Measurements from ENCODE around the gene PEX11G. TPM values are rescaled to one million over a fixed set of nuclear protein-coding genes. Genes with fewer than 3 reads are reported as not detected.

The PEX11G gene
- total RNA-seq, 1 experiment from 2014 or later: 4.3 TPM

GRCh38 chr19:7524992-7525739 lies 36.3 kb upstream of the PEX11G start (continued):
- no peak for TF ChIP-seq HMGXB4 (CRISPR knock-in tag; IDR thresholded peaks at IDR 0.05)
- no peak for TF ChIP-seq NR2C2 (CRISPR knock-in tag; IDR thresholded peaks at IDR 0.05)
- TF ChIP-seq ZNF317 (CRISPR knock-in tag; IDR thresholded peaks at IDR 0.05; ENCODE audit: borderline replicate concordance, low read depth): no peak
- TF ChIP-seq PRDM15 (CRISPR knock-in tag; IDR thresholded peaks at IDR 0.05): no peak
- TF ChIP-seq SOX15 (CRISPR knock-in tag; IDR thresholded peaks at IDR 0.05): no peak
- no peak for TF ChIP-seq OVOL2 (CRISPR knock-in tag; IDR thresholded peaks at IDR 0.05; ENCODE audit: borderline replicate concordance)

GRCh38 chr19:7524523-7524922 lies 35.7 kb upstream of the PEX11G start:
- Mint-ChIP-seq H3K36me3 (no peaks in the 10 kb centered on the region; the same call in 1 of the 2 replicates), H3K9me3 (no peaks in the 10 kb centered on the region), H3K27me3 (ENCODE audit: low read depth) (no peaks in the 10 kb centered on the region; the same call in 1 of the 2 replicates), H3K4me1 (peaks cover 9% of the 10 kb centered on the region; the same call in 1 of the 2 replicates), H3K27ac (no peak overlapping the region), H3K4me3 (no peak overlapping the region)
- POLR2A ChIA-PET: no interaction called here
- TF ChIP-seq RELA (CRISPR knock-in tag; IDR thresholded peaks at IDR 0.05; ENCODE audit: borderline replicate concordance) (no peak), IRF1 (CRISPR knock-in tag; IDR thresholded peaks at IDR 0.05) (no peak), E2F1 (CRISPR knock-in tag; IDR thresholded peaks at IDR 0.05) (no peak), HMGXB4 (CRISPR knock-in tag; IDR thresholded peaks at IDR 0.05) (no peak), ZNF219 (CRISPR knock-in tag; IDR thresholded peaks at IDR 0.05; ENCODE audit: borderline replicate concordance) (no peak), SP1 (CRISPR knock-in tag; conservative IDR thresholded peaks at IDR 0.05) (no peak), USF2 (CRISPR knock-in tag; IDR thresholded peaks at IDR 0.05) (no peak), GABPB1 (CRISPR knock-in tag; IDR thresholded peaks at IDR 0.05) (no peak), STAT6 (CRISPR knock-in tag; conservative IDR thresholded peaks at IDR 0.05; ENCODE audit: low read depth) (no peak)
- CTCF ChIA-PET: no interaction called here
- DNase-seq (ENCODE audit: low spot score): no peak
- ATAC-seq: no peak

Measured in WTC11 (cell line).